Activated CD4-positive, CD25-positive, alpha-beta regulatory T cell (primary cell): ENCODE results near the gene PABPN1.

Experiments used
- DNase-seq, 4 experiments: peaks; one replicate each; lab custom pipeline; 2025; lab: John Stamatoyannopoulos, UW

The PABPN1 gene

DNA sequence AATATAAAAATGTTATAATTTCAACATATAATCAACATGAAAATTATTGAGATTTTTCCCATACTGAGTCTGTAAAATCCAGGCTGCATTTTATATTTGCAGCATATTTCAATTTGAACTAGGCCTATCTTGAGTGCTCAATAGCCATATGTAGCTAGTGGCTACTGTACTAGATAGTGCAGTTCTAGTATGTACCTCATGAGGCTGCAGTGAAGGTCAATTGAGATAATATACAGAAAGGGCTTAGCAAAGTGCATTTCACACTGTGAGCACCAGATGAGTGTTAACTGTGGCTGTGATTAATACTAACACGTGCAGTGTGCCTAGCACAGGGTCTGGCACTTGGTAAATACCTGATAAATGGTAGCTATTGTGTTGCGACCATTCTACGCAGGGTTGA lies 36.8 kb downstream of the PABPN1 start:
- DNase-seq = no peak

DNA sequence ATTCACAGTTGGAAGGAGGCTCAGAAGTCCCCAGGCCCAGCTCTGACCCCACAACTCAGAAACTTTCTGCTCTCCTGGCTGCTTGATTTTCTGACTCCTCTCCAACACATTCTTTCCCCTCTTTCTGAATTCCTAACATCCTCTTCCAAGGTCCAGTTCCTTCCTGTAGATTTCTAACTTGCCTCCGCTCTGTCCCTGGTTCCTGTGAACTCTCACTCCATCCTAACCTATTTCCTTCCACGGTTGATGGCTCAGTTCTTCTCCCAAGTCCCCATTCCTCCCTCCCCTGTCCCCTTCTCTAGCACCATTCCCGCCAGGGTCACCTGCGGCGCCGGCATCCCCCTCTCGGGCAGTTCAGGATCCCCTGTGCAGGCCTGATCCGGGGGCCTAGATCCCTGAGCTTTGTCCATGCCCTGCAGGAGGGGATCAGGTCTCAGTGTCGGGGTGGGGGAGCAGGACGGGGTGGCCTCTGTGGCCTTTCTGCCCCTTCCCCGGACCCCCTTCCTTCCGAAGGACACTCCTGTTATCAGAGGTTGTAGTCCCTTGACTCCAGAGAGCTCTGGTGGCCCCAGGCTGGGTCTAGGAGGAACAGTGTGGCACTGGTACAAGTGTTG lies 37.4 kb downstream of the PABPN1 start:
- no peak for DNase-seq

DNA sequence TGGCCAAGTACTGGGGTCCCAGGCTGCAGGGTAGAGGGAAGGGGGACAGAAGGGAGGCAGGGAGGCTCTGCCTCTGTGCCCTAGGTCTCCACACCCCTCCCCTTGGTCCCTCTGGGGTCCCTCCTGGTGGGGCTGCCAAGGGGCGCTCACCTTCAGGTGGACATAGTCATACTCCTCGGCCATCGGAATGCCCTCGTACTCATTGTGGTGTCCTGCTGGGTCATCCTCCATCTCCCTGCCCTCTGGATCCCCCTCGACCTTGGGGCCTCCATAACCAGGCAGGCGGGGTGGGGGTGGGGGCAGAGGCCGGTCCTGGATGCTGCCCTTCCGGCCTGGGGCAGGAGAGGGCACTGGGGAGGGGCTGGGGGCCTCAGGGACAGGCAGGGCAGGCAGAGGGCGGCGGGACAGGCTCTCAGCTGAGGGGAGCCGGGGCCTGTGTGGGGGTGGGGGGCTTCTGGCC lies 37.9 kb downstream of the PABPN1 start:
- DNase-seq = no peak

DNA sequence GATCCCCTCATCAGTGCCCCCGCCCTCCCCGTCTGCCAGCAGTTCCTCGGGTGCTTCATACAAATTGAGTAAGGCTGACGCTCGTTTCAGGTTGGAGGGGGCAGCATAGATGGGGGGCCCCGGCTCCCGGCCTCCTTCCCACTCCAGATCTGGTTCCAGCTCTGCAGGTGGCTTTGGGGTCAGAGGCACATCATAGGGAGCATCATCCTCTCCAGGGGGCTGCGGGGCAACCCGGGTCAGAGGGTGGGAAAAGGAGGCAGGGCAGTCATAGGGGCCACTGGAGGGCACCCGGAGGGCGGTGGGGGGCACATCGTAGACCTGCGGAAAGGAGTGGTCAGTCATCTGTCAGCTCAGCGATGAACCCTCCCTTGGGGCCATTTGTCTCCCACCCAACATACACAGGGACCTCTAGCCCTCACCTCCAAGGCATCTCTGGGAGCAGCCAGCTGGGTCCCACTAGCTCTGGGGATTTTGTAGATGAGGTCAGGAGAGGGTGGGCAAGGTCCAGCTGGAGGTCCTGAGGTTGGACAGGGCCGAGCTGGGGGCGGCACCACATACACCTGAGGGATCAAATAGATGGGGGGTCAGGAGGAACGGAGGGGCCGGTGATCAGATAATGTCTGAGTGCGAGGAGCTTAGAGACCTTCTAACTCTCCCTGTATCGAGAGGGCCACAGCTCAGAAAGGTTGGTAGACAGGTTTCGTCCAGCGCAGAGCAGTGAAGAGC lies 38.6 kb downstream of the PABPN1 start:
- DNase-seq = no peak

- DNase-seq = no peak
Measured at GRCh38 chr14:23360496-23360895, 39.2 kb downstream of the PABPN1 start.

DNA sequence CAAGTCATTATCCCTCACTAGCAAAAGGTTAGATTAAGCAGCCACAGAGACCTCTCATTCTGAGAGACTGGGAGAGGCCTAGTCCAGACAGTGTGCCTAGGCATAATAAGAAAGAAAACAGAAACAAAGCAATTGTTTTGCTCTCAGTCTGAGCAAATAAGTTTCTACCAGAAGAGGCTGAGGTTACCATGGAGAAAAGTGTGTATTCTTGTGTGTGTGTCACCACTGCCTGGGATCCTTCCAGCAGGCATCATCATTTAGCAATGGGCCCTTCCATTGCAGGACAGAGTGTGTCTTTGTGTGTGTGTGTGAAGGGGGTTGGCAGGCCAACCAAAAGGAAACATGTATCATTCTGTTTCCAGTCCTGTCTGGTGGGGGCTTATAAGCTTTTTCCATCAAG lies 40.1 kb downstream of the PABPN1 start:
- no peak for DNase-seq

- no peak for DNase-seq
Measured at GRCh38 chr14:23361763-23362162, 40.5 kb downstream of the PABPN1 start.

- DNase-seq = no peak
Measured at GRCh38 chr14:23362200-23362599, 40.9 kb downstream of the PABPN1 start.

GRCh38 chr14:23364164-23365035 lies 43.1 kb downstream of the PABPN1 start:
- no peak for DNase-seq

GRCh38 chr14:23365036-23365731 lies 43.9 kb downstream of the PABPN1 start, which contains the start of gene EFS:
TSS of gene EFS (minus strand) at chr14:23365172. CDS start at chr14:23365025, 147 bp downstream.
- no peak for DNase-seq

- no peak for DNase-seq
Measured at GRCh38 chr14:23365732-23366425, 44.6 kb downstream of the PABPN1 start.

GRCh38 chr14:23366426-23366921 lies 45.2 kb downstream of the PABPN1 start:
- DNase-seq = no peak

DNA sequence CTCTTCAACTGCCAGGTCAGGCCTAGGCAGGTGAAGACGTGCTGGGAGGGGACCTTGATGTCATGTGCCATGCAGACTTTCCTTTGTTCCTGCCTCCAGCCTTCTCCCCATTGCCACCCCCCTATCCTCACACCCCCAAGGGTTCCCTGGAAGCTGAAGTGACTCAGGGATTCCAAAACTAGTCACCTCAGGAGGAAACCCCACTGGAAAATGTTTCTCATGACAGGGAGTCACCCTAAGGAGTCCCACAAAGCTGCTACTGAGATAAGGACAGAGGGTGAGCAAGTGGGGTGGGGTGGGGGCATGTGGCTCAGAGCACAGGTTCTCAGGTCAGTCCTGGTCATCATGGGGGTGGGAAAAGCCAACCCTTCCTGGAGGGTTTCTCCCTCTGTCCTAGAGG lies 49.0 kb downstream of the PABPN1 start:
- no peak for DNase-seq

DNA sequence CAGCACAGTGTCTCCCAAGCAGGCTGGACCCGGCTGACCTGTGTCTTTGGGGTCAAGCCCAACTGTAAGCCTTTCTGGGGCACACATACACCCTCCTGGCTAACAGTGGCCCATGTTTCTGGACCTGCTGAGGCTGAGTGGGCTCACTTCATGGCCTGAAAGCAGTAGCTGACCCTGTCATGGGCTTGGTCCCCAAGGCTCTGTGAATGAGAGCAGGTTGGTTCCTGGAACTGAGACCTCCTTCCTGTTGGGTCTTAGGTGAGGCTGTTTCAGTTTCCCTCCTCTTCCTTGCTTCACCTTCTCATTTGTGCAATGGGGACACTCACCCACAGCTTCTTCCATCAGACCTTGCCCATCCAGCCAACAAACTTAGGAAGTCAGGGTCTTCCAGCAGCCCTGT lies 50.6 kb downstream of the PABPN1 start:
- no peak for DNase-seq

DNA sequence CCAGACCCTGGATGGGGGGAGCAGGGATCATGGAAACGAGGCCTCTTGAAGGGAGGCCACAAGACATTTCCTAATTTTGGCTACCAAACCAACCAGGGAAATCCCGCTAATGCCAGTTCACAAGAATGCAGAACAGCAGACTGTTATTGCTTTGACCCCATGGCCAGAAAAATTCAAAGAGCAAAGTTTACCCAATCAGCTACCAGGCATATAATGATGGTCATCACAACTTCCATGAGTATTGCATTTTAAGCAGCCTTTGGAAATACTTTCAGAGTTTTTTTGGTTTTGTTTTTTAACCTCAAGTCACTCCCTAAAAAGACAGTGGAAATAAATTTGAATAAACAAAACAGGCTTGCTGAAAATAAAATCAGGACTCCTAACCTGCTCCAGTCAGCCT lies 51.3 kb downstream of the PABPN1 start, which contains the start of gene IL25:
IL25 (plus strand) TSS at position 301 of the 400 bp plus-strand sequence.
- no peak for DNase-seq

- DNase-seq = no peak
Measured at GRCh38 chr14:23373041-23373440, 51.8 kb downstream of the PABPN1 start.
